WTC11 (cell line): ENCODE results near the gene NR2F6. TPM values are rescaled to one million over a fixed set of nuclear protein-coding genes. Genes with fewer than 3 reads are reported as not detected.
A peak's percentile ranks its signal among the peaks of the same experiment; 100 is the strongest.
"Not testable (repeated sequence)": the region's sequence is repeated elsewhere in the genome, so short reads cannot be mapped to it uniquely, and the experiment has no call there.

Experiments
- ATAC-seq: fragments of 200-7000 bp; cut with Tn5 transposase; 2 replicates; pipeline ENCODE4 v1.10.0; 2021; ENCODE audit warnings: mild to moderate bottlenecking, moderate library complexity
- CTCF ChIA-PET: fragments of 300-600 bp; sonication (Branson Sonifier 250); formaldehyde crosslinking; loops from one replicate; lab custom pipeline; 2021; ENCODE audit warnings: antibody characterized with exemption; lab: Charles Lee
- POLR2A ChIA-PET: fragments of 350-600 bp; sonication (Branson Sonifier 250); formaldehyde crosslinking; loops from one replicate; lab custom pipeline; 2021; ENCODE audit warnings: antibody characterized with exemption; lab: Charles Lee
- DNase-seq: peaks from one replicate; pipeline ENCODE4 v3.0.0; 2021; ENCODE audit warnings: low spot score
- H3K27ac Mint-ChIP-seq: 2 replicates; pipeline ENCODE4 v1.8.0; 2021; ENCODE audit warnings: mixed read lengths
- H3K27me3 Mint-ChIP-seq: 2 replicates; pipeline ENCODE4 v1.8.0; 2021; ENCODE audit warnings: low read depth, mild to moderate bottlenecking, moderate library complexity, mixed read lengths
- H3K36me3 Mint-ChIP-seq: 2 replicates; pipeline ENCODE4 v1.8.0; 2021; ENCODE audit warnings: mixed read lengths
- H3K4me1 Mint-ChIP-seq: 2 replicates; pipeline ENCODE4 v1.8.0; 2022; ENCODE audit warnings: mixed read lengths
- H3K4me3 Mint-ChIP-seq: 2 replicates; pipeline ENCODE4 v1.8.0; 2021; ENCODE audit warnings: mild to moderate bottlenecking, moderate library complexity, mixed read lengths
- H3K9me3 Mint-ChIP-seq: 2 replicates; pipeline ENCODE4 v1.8.0; 2021; ENCODE audit warnings: mixed read lengths
- FOXP1 ChIP-seq: sonication (generic); formaldehyde crosslinking; IDR thresholded peaks from 2 replicates; pipeline ENCODE4 v1.8.0; 2022; ENCODE audit warnings: missing genetic modification reagents, mild to moderate bottlenecking, moderate library complexity, borderline replicate concordance
- NR3C1 ChIP-seq: sonication (generic); formaldehyde crosslinking; conservative IDR thresholded peaks from 2 replicates; pipeline ENCODE4 v1.8.1; 2023; ENCODE audit warnings: low read depth, mild to moderate bottlenecking, missing genetic modification reagents
- RELA ChIP-seq: sonication (generic); formaldehyde crosslinking; IDR thresholded peaks from 2 replicates; pipeline ENCODE4 v1.8.1; 2022; ENCODE audit warnings: missing genetic modification reagents, mild to moderate bottlenecking, borderline replicate concordance
- TEAD4 ChIP-seq: sonication (generic); formaldehyde crosslinking; IDR thresholded peaks from 2 replicates; pipeline ENCODE4 v1.8.0; 2022; ENCODE audit warnings: mild to moderate bottlenecking, missing genetic modification reagents
- ZBTB21 ChIP-seq: sonication (generic); formaldehyde crosslinking; IDR thresholded peaks from 2 replicates; pipeline ENCODE4 v1.8.1; 2023; ENCODE audit warnings: mild to moderate bottlenecking, missing genetic modification reagents, borderline replicate concordance
- ZNF121 ChIP-seq: sonication (generic); formaldehyde crosslinking; IDR thresholded peaks from 2 replicates; pipeline ENCODE4 v1.8.0; 2023; ENCODE audit warnings: missing genetic modification reagents
- total RNA-seq: library from RNA; stranded (reverse); gene quantifications from 3 replicates; pipeline ENCODE4 v1.2.3, GENCODE V29; 2021
- TF ChIP-seq, protein P1 (sequence below): sonication (generic); formaldehyde crosslinking; IDR thresholded peaks from 2 replicates; pipeline ENCODE4 v1.8.0; 2023; ENCODE audit warnings: missing genetic modification reagents
- TF ChIP-seq, protein P2 (sequence below): fragments of 250-450 bp; sonication (Bioruptor Pico); IDR thresholded peaks from 2 replicates; pipeline ENCODE4 v1.9.0; 2021; ENCODE audit warnings: mild to moderate bottlenecking, borderline replicate concordance
- TF ChIP-seq, protein P3 (sequence below): sonication (generic); formaldehyde crosslinking; IDR thresholded peaks from 2 replicates; pipeline ENCODE4 v1.8.1; 2023; ENCODE audit warnings: mild to moderate bottlenecking, missing genetic modification reagents
- TF ChIP-seq, protein P4 (sequence below): sonication (generic); formaldehyde crosslinking; IDR thresholded peaks from 2 replicates; pipeline ENCODE4 v1.8.0; 2023; ENCODE audit warnings: missing genetic modification reagents, mild to moderate bottlenecking, borderline replicate concordance
- TF ChIP-seq, protein P5 (sequence below): fragments of 200-600 bp; IDR thresholded peaks from 2 replicates; pipeline ENCODE4 v1.8.0; 2022; ENCODE audit warnings: antibody characterized with exemption
- TF ChIP-seq, protein P6 (sequence below): fragments of 250-450 bp; sonication (Bioruptor Pico); IDR thresholded peaks from 2 replicates; pipeline ENCODE4 v1.9.0; 2021; ENCODE audit warnings: mild to moderate bottlenecking

NR2F6 gene
- total RNA-seq, 1 experiment from 2014 or later: 145 TPM

DNA sequence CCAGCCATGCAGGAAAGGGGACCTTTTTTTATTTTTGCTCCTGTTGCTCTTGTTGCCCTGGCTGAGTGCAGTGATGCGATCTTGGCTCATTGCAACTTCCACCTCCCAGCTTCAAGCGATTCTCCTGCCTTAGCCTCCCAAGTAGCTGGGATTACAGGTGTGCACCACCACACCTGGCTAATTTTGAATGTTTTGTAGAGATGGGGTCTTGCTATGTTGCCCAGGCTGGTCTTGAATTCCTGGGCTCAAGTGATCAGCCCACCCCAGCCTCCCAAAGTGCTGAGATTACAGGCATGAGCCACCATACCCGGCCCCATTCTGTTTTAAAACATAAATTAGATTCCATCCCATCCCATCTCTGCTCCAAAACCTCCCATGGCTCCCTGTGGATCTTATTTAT lies 29.2 kb upstream of the NR2F6 start:
- not testable (repeated sequence) for DNase-seq, H3K4me3 Mint-ChIP-seq
- TF ChIP-seq ZNF121 (CRISPR knock-in tag): peak; percentile 30; the same call in 1 of the 2 replicates
- TF ChIP-seq, all 79 proteins: peak for 1; not testable (repeated sequence) for 78
- H3K27me3 Mint-ChIP-seq, CTCF ChIA-PET, ATAC-seq, POLR2A ChIA-PET, H3K27ac Mint-ChIP-seq, H3K4me1 Mint-ChIP-seq, H3K9me3 Mint-ChIP-seq: not testable (repeated sequence)
- H3K36me3 Mint-ChIP-seq: peaks cover 50% of the 10 kb centered on the region

DNA sequence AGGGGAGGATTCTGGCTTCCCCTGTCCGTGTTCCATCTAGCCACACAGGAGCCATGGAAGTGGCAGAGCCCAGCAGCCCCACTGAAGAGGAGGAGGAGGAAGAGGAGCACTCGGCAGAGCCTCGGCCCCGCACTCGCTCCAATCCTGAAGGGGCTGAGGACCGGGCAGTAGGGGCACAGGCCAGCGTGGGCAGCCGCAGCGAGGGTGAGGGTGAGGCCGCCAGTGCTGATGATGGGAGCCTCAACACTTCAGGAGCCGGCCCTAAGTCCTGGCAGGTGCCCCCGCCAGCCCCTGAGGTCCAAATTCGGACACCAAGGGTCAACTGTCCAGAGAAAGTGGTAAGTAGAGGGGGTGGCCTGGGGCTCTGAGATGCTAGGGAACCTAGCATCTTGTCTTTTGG lies 23.0 kb upstream of the NR2F6 start:
- ATAC-seq: no peak
- ChIA-PET CTCF (interaction anchor here (0.7 to 3.0 kb wide), 3 partner anchors 14 to 591 kb away, joined by 3 to 9 read pairs (median 3); partner anchors contain the start of genes ANKLE1 and RPL18A), POLR2A (interaction anchor here (0.6 to 2.4 kb wide), 2 partner anchors 12 to 675 kb away, joined by 4 to 13 read pairs; partner anchors contain the start of gene ANKLE1)
- H3K4me1 Mint-ChIP-seq: peaks cover 16% of the 10 kb centered on the region
- TF ChIP-seq, protein P1, sequence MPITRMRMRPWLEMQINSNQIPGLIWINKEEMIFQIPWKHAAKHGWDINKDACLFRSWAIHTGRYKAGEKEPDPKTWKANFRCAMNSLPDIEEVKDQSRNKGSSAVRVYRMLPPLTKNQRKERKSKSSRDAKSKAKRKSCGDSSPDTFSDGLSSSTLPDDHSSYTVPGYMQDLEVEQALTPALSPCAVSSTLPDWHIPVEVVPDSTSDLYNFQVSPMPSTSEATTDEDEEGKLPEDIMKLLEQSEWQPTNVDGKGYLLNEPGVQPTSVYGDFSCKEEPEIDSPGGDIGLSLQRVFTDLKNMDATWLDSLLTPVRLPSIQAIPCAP (CRISPR knock-in tag): no peak
- no peak for TF ChIP-seq FOXP1 (CRISPR knock-in tag)
- TF ChIP-seq, protein P2, sequence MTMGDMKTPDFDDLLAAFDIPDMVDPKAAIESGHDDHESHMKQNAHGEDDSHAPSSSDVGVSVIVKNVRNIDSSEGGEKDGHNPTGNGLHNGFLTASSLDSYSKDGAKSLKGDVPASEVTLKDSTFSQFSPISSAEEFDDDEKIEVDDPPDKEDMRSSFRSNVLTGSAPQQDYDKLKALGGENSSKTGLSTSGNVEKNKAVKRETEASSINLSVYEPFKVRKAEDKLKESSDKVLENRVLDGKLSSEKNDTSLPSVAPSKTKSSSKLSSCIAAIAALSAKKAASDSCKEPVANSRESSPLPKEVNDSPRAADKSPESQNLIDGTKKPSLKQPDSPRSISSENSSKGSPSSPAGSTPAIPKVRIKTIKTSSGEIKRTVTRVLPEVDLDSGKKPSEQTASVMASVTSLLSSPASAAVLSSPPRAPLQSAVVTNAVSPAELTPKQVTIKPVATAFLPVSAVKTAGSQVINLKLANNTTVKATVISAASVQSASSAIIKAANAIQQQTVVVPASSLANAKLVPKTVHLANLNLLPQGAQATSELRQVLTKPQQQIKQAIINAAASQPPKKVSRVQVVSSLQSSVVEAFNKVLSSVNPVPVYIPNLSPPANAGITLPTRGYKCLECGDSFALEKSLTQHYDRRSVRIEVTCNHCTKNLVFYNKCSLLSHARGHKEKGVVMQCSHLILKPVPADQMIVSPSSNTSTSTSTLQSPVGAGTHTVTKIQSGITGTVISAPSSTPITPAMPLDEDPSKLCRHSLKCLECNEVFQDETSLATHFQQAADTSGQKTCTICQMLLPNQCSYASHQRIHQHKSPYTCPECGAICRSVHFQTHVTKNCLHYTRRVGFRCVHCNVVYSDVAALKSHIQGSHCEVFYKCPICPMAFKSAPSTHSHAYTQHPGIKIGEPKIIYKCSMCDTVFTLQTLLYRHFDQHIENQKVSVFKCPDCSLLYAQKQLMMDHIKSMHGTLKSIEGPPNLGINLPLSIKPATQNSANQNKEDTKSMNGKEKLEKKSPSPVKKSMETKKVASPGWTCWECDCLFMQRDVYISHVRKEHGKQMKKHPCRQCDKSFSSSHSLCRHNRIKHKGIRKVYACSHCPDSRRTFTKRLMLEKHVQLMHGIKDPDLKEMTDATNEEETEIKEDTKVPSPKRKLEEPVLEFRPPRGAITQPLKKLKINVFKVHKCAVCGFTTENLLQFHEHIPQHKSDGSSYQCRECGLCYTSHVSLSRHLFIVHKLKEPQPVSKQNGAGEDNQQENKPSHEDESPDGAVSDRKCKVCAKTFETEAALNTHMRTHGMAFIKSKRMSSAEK (CRISPR knock-in tag): no peak
- no peak for TF ChIP-seq NR3C1 (CRISPR knock-in tag)
- TF ChIP-seq, protein P3, sequence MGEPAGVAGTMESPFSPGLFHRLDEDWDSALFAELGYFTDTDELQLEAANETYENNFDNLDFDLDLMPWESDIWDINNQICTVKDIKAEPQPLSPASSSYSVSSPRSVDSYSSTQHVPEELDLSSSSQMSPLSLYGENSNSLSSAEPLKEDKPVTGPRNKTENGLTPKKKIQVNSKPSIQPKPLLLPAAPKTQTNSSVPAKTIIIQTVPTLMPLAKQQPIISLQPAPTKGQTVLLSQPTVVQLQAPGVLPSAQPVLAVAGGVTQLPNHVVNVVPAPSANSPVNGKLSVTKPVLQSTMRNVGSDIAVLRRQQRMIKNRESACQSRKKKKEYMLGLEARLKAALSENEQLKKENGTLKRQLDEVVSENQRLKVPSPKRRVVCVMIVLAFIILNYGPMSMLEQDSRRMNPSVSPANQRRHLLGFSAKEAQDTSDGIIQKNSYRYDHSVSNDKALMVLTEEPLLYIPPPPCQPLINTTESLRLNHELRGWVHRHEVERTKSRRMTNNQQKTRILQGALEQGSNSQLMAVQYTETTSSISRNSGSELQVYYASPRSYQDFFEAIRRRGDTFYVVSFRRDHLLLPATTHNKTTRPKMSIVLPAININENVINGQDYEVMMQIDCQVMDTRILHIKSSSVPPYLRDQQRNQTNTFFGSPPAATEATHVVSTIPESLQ (CRISPR knock-in tag): no peak
- TF ChIP-seq, protein P4, sequence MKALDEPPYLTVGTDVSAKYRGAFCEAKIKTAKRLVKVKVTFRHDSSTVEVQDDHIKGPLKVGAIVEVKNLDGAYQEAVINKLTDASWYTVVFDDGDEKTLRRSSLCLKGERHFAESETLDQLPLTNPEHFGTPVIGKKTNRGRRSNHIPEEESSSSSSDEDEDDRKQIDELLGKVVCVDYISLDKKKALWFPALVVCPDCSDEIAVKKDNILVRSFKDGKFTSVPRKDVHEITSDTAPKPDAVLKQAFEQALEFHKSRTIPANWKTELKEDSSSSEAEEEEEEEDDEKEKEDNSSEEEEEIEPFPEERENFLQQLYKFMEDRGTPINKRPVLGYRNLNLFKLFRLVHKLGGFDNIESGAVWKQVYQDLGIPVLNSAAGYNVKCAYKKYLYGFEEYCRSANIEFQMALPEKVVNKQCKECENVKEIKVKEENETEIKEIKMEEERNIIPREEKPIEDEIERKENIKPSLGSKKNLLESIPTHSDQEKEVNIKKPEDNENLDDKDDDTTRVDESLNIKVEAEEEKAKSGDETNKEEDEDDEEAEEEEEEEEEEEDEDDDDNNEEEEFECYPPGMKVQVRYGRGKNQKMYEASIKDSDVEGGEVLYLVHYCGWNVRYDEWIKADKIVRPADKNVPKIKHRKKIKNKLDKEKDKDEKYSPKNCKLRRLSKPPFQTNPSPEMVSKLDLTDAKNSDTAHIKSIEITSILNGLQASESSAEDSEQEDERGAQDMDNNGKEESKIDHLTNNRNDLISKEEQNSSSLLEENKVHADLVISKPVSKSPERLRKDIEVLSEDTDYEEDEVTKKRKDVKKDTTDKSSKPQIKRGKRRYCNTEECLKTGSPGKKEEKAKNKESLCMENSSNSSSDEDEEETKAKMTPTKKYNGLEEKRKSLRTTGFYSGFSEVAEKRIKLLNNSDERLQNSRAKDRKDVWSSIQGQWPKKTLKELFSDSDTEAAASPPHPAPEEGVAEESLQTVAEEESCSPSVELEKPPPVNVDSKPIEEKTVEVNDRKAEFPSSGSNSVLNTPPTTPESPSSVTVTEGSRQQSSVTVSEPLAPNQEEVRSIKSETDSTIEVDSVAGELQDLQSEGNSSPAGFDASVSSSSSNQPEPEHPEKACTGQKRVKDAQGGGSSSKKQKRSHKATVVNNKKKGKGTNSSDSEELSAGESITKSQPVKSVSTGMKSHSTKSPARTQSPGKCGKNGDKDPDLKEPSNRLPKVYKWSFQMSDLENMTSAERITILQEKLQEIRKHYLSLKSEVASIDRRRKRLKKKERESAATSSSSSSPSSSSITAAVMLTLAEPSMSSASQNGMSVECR (CRISPR knock-in tag): no peak
- TF ChIP-seq, protein P5, sequence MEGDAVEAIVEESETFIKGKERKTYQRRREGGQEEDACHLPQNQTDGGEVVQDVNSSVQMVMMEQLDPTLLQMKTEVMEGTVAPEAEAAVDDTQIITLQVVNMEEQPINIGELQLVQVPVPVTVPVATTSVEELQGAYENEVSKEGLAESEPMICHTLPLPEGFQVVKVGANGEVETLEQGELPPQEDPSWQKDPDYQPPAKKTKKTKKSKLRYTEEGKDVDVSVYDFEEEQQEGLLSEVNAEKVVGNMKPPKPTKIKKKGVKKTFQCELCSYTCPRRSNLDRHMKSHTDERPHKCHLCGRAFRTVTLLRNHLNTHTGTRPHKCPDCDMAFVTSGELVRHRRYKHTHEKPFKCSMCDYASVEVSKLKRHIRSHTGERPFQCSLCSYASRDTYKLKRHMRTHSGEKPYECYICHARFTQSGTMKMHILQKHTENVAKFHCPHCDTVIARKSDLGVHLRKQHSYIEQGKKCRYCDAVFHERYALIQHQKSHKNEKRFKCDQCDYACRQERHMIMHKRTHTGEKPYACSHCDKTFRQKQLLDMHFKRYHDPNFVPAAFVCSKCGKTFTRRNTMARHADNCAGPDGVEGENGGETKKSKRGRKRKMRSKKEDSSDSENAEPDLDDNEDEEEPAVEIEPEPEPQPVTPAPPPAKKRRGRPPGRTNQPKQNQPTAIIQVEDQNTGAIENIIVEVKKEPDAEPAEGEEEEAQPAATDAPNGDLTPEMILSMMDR: no peak
- TF ChIP-seq ZBTB21 (CRISPR knock-in tag): no peak
- TF ChIP-seq RELA (CRISPR knock-in tag): no peak
- TF ChIP-seq TEAD4 (CRISPR knock-in tag): no peak
- TF ChIP-seq, protein P6, sequence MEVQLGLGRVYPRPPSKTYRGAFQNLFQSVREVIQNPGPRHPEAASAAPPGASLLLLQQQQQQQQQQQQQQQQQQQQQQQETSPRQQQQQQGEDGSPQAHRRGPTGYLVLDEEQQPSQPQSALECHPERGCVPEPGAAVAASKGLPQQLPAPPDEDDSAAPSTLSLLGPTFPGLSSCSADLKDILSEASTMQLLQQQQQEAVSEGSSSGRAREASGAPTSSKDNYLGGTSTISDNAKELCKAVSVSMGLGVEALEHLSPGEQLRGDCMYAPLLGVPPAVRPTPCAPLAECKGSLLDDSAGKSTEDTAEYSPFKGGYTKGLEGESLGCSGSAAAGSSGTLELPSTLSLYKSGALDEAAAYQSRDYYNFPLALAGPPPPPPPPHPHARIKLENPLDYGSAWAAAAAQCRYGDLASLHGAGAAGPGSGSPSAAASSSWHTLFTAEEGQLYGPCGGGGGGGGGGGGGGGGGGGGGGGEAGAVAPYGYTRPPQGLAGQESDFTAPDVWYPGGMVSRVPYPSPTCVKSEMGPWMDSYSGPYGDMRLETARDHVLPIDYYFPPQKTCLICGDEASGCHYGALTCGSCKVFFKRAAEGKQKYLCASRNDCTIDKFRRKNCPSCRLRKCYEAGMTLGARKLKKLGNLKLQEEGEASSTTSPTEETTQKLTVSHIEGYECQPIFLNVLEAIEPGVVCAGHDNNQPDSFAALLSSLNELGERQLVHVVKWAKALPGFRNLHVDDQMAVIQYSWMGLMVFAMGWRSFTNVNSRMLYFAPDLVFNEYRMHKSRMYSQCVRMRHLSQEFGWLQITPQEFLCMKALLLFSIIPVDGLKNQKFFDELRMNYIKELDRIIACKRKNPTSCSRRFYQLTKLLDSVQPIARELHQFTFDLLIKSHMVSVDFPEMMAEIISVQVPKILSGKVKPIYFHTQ (CRISPR knock-in tag): no peak
- H3K4me3 Mint-ChIP-seq: peak overlapping the region; percentile 96
- no peaks in the 10 kb centered on the region for H3K27me3 Mint-ChIP-seq
- peaks cover 19% of the 10 kb centered on the region for H3K36me3 Mint-ChIP-seq
- DNase-seq: no peak
- H3K9me3 Mint-ChIP-seq: no peaks in the 10 kb centered on the region; the same call in 1 of the 2 replicates
- H3K27ac Mint-ChIP-seq: no peak overlapping the region
